ENCODE data around the gene ADNP2. TPM values are rescaled to one million over a fixed set of nuclear protein-coding genes. Genes with fewer than 3 reads are reported as not detected.

The ADNP2 gene
- total and polyA plus RNA-seq, 2 of the 4 experiments (the other 2 are of a cell fraction), result 5.6 to 18.3 TPM

DNA sequence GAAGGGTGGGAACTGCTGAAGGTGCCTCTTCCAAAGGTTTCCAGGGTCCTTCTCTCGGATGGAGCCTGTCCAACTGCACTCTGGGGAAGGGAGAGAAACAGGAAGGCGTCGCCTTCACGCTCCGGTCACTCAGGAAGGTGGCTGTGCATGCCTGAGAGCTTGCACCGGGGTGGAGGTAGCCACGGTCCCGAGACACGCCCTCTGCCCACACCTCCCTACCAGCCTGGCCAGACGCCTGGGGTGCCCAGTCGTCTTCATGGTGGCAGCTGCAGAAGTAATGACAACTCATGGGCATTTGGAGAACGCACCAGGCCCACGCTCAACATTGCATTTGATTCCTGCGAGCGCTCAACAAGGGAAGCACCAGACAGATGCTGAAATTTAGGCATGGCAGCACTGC, 59.9 kb downstream of the ADNP2 start:
- Histone ChIP-seq H2AK9ac (replicated peaks; ENCODE audit: low read depth, low read length, poor library complexity) (no peak overlapping the region), H3K4me3 (ENCODE audit: insufficient read depth, low read depth, low read length) (no peak overlapping the region), H2AFZ (replicated peaks; ENCODE audit: low read length, poor library complexity) (no peak overlapping the region), H3K79me1 (ENCODE audit: low read depth in 1 of 2, low read length in 2 of 2) (peaks cover 0 to 6% of the 10 kb centered on the region in 2 experiments; a peak in 1 of 4 replicates), H3K27me3 (ENCODE audit: control insufficient read depth, insufficient read depth, low read length) (no peaks in the 10 kb centered on the region), H3K18ac (ENCODE audit: low read depth, low read length) (no peak overlapping the region), H4K8ac (ENCODE audit: low read depth in 2 of 2, low read length in 2 of 2) (no peak overlapping the region), H3K27ac (ENCODE audit: insufficient read depth, low read length) (no peak overlapping the region), H3K14ac (replicated peaks; ENCODE audit: low read depth, low read length) (no peak overlapping the region), H3K9me1 (ENCODE audit: insufficient read depth, low read length) (peaks cover 18% of the 10 kb centered on the region), H2BK120ac (ENCODE audit: low read depth, low read length) (0 out of 2 replicates have a peak overlapping the region, but pooled peaks have one; percentile 10), H4K20me1 (ENCODE audit: insufficient read depth, low read length) (no peaks in the 10 kb centered on the region; the same call in 1 of the 2 replicates), H2AK5ac (ENCODE audit: low read depth, low read length) (no peak overlapping the region), H3K23ac (ENCODE audit: low read depth, low read length) (no peak overlapping the region), H3K4me2 (ENCODE audit: low read depth, low read length) (no peak overlapping the region), H3K36me3 (ENCODE audit: control insufficient read depth, insufficient read depth, low read length) (no peaks in the 10 kb centered on the region), H3K4me1 (ENCODE audit: control insufficient read depth, insufficient read depth, low read length) (peaks cover 2% of the 10 kb centered on the region; the same call in 1 of the 2 replicates), H3K4ac (ENCODE audit: low read depth, low read length) (no peak overlapping the region), H4K5ac (ENCODE audit: low read depth, low read length) (no peak overlapping the region), H3K56ac (ENCODE audit: extremely low read depth, insufficient read depth, low read length) (no peak overlapping the region), H3K9me3 (ENCODE audit: control insufficient read depth, insufficient read depth, low read length) (peaks cover 8% of the 10 kb centered on the region), H2BK15ac (ENCODE audit: low read depth, low read length) (no peak overlapping the region), H4K91ac (ENCODE audit: insufficient read depth, low read depth, low read length) (no peak overlapping the region), H3K9ac (ENCODE audit: low read depth, low read length) (no peak overlapping the region), H2BK20ac (ENCODE audit: low read depth, low read length) (no peak overlapping the region), H2BK5ac (ENCODE audit: low read depth, low read length, poor library complexity, severe bottlenecking) (no peak overlapping the region)
- no TSS peak for BruUV-seq (replicated peaks)
- DNase-seq (no peak), ATAC-seq (ENCODE audit: low read depth) (no peak)
- dilution Hi-C loops (cut with HindIII; ENCODE audit: low sequenced_read_pairs, unreplicated experiment), result no loop called here
- in situ Hi-C loops (cut with MboI; ENCODE audit: low sequenced_read_pairs), result no loop called here
- WGBS, 2 experiments (ENCODE audit: extremely low coverage in 2 of 2, insufficient read length in 1 of 2), result 90% methylated on average over 4 of the region's 15 CpGs; no CpG with 5 or more reads in 1 of the 2 experiments
- TF ChIP-seq RAD21 (IDR thresholded peaks at IDR 0.05; ENCODE audit: low read length) (no peak), ELK1 (IDR thresholded peaks at IDR 0.05; ENCODE audit: borderline replicate concordance, low read depth, low read length) (no peak), RFX5 (IDR thresholded peaks at IDR 0.05; ENCODE audit: low read depth, low read length) (no peak), MAFK (IDR thresholded peaks at IDR 0.05; ENCODE audit: low read depth, low read length) (no peak), CEBPB (IDR thresholded peaks at IDR 0.05; ENCODE audit: low read depth, low read length) (no peak), CHD1 (IDR thresholded peaks at IDR 0.05; ENCODE audit: low read depth, low read length) (no peak), POLR2A (IDR thresholded peaks at IDR 0.05; ENCODE audit: low read depth, low read length) (no peak), BHLHE40 (IDR thresholded peaks at IDR 0.05; ENCODE audit: low read depth, low read length) (no peak), FOS (IDR thresholded peaks at IDR 0.05; ENCODE audit: low read depth, low read length) (no peak), CTCF (conservative IDR thresholded peaks at IDR 0.05; ENCODE audit: low read depth, low read length) (no peak), NFE2L2 (IDR thresholded peaks at IDR 0.05; ENCODE audit: low read depth, low read length) (no peak), MAZ (IDR thresholded peaks at IDR 0.05; ENCODE audit: borderline replicate concordance, low read depth, low read length) (no peak), SMC3 (IDR thresholded peaks at IDR 0.05; ENCODE audit: low read depth, low read length) (no peak), MXI1 (IDR thresholded peaks at IDR 0.05; ENCODE audit: borderline replicate concordance, low read depth, low read length) (no peak), RCOR1 (IDR thresholded peaks at IDR 0.05; ENCODE audit: insufficient replicate concordance, low read length) (no peak)
- TF ChIP-seq, protein P1, sequence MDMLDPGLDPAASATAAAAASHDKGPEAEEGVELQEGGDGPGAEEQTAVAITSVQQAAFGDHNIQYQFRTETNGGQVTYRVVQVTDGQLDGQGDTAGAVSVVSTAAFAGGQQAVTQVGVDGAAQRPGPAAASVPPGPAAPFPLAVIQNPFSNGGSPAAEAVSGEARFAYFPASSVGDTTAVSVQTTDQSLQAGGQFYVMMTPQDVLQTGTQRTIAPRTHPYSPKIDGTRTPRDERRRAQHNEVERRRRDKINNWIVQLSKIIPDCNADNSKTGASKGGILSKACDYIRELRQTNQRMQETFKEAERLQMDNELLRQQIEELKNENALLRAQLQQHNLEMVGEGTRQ (IDR thresholded peaks at IDR 0.05; ENCODE audit: low read depth, low read length), result no peak
- POLR2A ChIA-PET (ENCODE audit: unreplicated experiment), result no interaction called here
- CTCF ChIA-PET, result no interaction called here
- intact Hi-C loops (cut with micrococcal nuclease), result no loop called here

Data from IMR-90 (cell line).